Upper lobe of left lung (tissue), 4 donors: ENCODE measurements around the gene ATP4A.

Experiments
- POLR2AphosphoS5 ChIP-seq, 2 donors: sonication (generic); formaldehyde crosslinking; IDR thresholded peaks; one replicate each; pipeline ENCODE4 v1.5.1; 2017; ENCODE audit warnings: antibody characterized with exemption in 2 of 2
- TF ChIP-seq, protein P1 (sequence below), 6 experiments: fragments of 450-650 bp in 4 of 6; fragments of 200-600 bp in 2 of 6; sonication (generic) in 2 of 6; IDR thresholded peaks; one replicate each; pipeline ENCODE4 v1.5.1; 2016 to 2019; ENCODE audit warnings: antibody characterized with exemption in 6 of 6

DNA sequence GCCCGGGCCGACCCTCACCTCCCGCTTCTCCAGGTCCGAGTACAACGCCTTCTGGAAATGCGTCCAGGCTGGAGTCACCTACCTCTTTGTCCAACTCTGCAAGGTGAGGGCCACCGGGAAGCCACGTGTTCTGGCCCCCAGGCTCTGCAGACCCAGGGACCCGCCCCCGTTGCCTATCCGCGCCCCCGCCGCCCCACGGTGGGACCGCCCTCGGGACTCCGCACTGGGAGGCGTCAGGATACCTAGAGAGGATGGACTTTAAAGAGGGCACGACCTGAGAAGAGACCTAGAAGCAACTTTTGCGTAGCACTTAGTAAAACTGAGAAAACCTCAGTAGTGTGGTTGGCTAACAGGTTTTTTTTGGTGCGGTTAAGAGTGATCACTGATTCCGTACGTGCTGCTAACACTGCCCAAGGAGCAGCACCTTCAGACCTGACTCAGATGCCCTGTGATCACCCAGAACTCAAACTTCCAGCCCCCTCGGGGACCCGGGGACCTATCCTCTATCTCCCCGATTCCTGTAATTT, 17.5 kb downstream of the ATP4A start:
- TF ChIP-seq, protein P1, sequence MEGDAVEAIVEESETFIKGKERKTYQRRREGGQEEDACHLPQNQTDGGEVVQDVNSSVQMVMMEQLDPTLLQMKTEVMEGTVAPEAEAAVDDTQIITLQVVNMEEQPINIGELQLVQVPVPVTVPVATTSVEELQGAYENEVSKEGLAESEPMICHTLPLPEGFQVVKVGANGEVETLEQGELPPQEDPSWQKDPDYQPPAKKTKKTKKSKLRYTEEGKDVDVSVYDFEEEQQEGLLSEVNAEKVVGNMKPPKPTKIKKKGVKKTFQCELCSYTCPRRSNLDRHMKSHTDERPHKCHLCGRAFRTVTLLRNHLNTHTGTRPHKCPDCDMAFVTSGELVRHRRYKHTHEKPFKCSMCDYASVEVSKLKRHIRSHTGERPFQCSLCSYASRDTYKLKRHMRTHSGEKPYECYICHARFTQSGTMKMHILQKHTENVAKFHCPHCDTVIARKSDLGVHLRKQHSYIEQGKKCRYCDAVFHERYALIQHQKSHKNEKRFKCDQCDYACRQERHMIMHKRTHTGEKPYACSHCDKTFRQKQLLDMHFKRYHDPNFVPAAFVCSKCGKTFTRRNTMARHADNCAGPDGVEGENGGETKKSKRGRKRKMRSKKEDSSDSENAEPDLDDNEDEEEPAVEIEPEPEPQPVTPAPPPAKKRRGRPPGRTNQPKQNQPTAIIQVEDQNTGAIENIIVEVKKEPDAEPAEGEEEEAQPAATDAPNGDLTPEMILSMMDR (IDR thresholded peaks at IDR 0.05): no peak
- TF ChIP-seq POLR2AphosphoS5 (IDR thresholded peaks at IDR 0.05): no peak
